Fibroblast of pulmonary artery (primary cell): Measurements from ENCODE around the gene BLOC1S1.

Experiments
- DNase-seq: peaks from one replicate; pipeline ENCODE4 v3.0.0-alpha.2; 2010; ENCODE audit warnings: low read depth
- H3K4me3 ChIP-seq: replicated peaks from 2 replicates; pipeline ENCODE4 v1.5.1; 2011; ENCODE audit warnings: low read depth, mild to moderate bottlenecking, control low read depth, low read length, moderate library complexity
- TF ChIP-seq, protein P1 (sequence below): IDR thresholded peaks from 2 replicates; pipeline ENCODE4 v1.5.1; 2011; ENCODE audit warnings: mild to moderate bottlenecking, control low read depth, low read length, inconsistent platforms; ENCODE audit errors: missing control alignments

The BLOC1S1 gene

DNA sequence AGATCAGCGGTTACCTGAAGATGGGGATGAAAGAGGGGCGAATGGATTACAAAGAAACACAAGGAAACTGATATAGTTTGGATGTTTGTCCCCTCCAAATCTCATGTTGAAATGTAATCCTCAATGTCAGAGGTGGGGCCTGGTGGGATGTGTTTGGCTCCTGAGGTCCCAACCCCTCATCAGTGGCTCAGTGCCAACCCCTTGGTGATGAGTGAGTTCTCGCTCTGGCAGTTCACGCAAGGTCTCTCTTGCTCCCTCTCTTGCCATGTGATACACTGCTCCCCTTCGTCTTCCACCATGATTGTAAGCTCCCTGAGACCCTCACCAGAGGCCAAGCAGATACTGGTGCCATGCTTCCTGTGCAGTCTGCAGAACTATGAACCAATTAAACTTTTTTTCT lies 36.2 kb upstream of the BLOC1S1 start:
- TF ChIP-seq, protein P1, sequence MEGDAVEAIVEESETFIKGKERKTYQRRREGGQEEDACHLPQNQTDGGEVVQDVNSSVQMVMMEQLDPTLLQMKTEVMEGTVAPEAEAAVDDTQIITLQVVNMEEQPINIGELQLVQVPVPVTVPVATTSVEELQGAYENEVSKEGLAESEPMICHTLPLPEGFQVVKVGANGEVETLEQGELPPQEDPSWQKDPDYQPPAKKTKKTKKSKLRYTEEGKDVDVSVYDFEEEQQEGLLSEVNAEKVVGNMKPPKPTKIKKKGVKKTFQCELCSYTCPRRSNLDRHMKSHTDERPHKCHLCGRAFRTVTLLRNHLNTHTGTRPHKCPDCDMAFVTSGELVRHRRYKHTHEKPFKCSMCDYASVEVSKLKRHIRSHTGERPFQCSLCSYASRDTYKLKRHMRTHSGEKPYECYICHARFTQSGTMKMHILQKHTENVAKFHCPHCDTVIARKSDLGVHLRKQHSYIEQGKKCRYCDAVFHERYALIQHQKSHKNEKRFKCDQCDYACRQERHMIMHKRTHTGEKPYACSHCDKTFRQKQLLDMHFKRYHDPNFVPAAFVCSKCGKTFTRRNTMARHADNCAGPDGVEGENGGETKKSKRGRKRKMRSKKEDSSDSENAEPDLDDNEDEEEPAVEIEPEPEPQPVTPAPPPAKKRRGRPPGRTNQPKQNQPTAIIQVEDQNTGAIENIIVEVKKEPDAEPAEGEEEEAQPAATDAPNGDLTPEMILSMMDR = no peak

DNA sequence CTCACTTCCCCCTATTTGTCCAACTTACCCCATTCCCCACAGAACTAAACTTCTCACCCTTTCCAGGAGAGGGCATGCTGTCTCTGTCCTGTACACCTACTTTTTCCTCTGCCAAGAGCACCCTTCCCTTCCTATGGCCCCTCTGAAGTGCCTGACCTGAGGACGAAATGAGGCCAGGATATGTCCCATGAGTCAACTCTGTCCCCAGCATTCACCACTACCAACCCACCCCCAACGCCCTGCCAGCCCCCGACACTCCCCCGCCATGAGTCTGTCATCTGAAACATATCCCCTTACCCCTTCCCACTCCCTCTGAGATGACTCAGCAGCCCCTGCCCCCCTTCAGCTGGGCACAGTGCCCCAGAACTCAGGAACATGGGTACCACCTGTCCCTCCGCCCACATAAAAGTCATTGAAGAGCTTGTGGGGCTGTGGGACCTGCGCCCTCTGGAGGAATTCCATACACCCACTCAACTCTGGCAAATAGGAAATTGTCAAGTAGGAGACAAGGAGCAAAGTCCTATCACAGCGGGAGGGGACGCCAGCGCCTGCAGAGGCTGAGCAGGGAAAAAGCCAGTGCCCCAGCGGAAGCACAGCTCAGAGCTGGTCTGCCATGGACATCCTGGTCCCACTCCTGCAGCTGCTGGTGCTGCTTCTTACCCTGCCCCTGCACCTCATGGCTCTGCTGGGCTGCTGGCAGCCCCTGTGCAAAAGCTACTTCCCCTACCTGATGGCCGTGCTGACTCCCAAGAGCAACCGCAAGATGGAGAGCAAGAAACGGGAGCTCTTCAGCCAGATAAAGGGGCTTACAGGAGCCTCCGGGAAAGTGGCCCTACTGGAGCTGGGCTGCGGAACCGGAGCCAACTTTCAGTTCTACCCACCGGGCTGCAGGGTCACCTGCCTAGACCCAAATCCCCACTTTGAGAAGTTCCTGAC lies 34.4 kb upstream of the BLOC1S1 start:
- peak; percentile 63 for DNase-seq
- TF ChIP-seq, protein P1 = peak; percentile 43
- H3K4me3 ChIP-seq = peak overlapping the region; percentile 8

More for the DNA sequence above, 36.2 kb upstream of the BLOC1S1 start:
- no peak overlapping the region for H3K4me3 ChIP-seq
- no peak for DNase-seq

GRCh38 chr12:55682087-55682796 lies 33.6 kb upstream of the BLOC1S1 start:
- H3K4me3 ChIP-seq = no peak overlapping the region

DNA sequence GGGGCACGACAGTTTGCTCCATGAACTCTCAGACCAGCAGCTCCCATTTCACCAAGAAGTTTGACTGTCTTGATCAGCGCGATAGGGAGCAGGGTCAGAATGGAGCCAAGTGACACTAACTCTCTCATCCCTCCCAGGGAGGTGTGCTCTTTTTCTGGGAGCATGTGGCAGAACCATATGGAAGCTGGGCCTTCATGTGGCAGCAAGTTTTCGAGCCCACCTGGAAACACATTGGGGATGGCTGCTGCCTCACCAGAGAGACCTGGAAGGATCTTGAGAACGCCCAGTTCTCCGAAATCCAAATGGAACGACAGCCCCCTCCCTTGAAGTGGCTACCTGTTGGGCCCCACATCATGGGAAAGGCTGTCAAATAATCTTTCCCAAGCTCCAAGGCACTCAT lies 32.2 kb upstream of the BLOC1S1 start:
- no peak overlapping the region for H3K4me3 ChIP-seq
- DNase-seq = no peak
- TF ChIP-seq, protein P1 = no peak

More at GRCh38 chr12:55682087-55682796, 33.6 kb upstream of the BLOC1S1 start:
- no peak for DNase-seq
- TF ChIP-seq, protein P1 = no peak

DNA sequence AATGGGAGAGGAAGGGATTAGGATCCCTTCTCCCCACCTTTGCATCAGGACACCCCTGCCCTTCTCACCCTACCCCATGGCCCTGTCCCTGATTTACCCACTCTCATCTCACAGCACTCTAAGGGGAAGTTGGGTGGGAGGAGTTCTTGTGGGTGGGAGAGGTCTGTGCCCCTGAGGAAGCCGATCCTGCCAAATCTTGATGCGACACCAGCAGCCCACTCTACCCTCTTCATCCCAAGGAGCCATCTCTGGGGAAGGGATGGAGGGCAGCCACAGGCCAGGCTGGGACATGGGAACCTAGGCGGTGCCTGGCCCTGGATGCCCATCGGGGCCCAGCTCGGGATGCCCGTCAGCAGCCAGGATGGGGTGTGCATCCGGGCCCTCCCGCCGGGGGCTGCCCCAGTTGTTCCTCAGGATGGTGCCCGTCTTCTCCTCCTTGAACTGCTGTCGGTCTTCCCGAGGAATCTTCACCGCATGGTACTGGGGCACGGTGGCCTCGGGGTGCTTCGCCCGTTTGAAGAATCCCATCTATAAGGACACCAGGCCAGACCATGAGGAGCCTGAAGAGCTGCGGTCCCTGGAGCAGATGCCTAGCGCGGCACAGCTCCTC lies 31.0 kb upstream of the BLOC1S1 start:
- no peak overlapping the region for H3K4me3 ChIP-seq
- no peak for DNase-seq
- TF ChIP-seq, protein P1 = no peak

DNA sequence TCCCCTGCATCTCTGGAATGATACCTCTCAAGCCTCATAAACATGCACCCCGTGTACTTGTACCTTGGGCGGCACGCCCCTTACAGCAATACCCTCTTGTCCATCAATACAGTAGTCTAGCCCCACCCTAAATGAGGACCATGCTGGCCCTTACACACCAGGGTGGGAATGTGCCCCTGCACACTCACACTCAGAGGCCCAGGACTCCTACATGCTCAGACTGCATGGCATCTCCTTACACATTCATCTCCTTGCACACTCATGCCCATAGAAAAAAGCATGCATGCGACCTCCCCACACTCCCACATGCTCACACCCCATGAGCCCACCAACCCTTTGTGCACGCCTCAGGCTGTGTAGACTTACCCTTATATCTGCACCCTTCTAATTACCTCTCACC lies 30.2 kb upstream of the BLOC1S1 start:
- DNase-seq = no peak
- TF ChIP-seq, protein P1 = no peak
- no peak overlapping the region for H3K4me3 ChIP-seq
